HCT116 (cell line): ENCODE data around the gene ARHGAP10. TPM values are rescaled to one million over a fixed set of nuclear protein-coding genes. Genes with fewer than 3 reads are reported as not detected.

ENCODE experiments used
- ATAC-seq: fragments of 200-7000 bp; cut with Tn5 transposase; 2 replicates; pipeline ENCODE4 v1.9.1; 2020; ENCODE audit warnings: mild to moderate bottlenecking, moderate library complexity
- BruUV-seq: library from RNA; stranded (reverse); fragments of 400-500 nt; replicated peaks from 2 replicates; lab custom pipeline; 2021; lab: Mats Ljungman, UMichigan
- CTCF ChIA-PET: fragments of 300-600 bp; sonication (Branson Sonifier 250); formaldehyde crosslinking; loops from one replicate; lab custom pipeline; 2021; ENCODE audit warnings: antibody characterized with exemption; lab: Charles Lee
- POLR2A ChIA-PET: fragments of 300-600, 350-600 bp; sonication (Branson Sonifier 250); formaldehyde crosslinking; loops from one replicate; lab custom pipeline; 2021; ENCODE audit warnings: antibody characterized with exemption; lab: Charles Lee
- RAD21 ChIA-PET, 2 experiments: fragments of 300-600 bp; sonication (Branson Sonifier 250); formaldehyde crosslinking; loops; one replicate each; lab custom pipeline; 2023; ENCODE audit warnings: low total read pairs in 2 of 2; ENCODE audit not compliant: uncharacterized antibody in 2 of 2, unreplicated experiment in 2 of 2, low non-redundant PET in 1 of 2; lab: Charles Lee
- DNase-seq: peaks from one replicate; pipeline ENCODE4 v3.0.0-alpha.2; 2010; ENCODE audit warnings: low read depth, low spot score
- H2AFZ ChIP-seq: fragments of 200-600 bp; shearing (Covaris generic), sonication (generic); 2 replicates; pipeline ENCODE4 v1.6.1; 2017; ENCODE audit warnings: low read depth, mixed run types, mixed read lengths, antibody characterized with exemption, low read length; ENCODE audit not compliant: poor library complexity, severe bottlenecking
- H3K27ac ChIP-seq: 2 replicates; pipeline ENCODE4 v1.5.1; 2012; ENCODE audit warnings: low read depth, low read length
- H3K27me3 ChIP-seq: fragments of 200-600 bp; sonication (generic); 2 replicates; pipeline ENCODE4 v1.6.1; 2016; ENCODE audit warnings: mixed run types, low read length, mixed read lengths; ENCODE audit not compliant: insufficient read depth
- H3K36me3 ChIP-seq, 2 experiments: fragments of 200-500 bp in 1 of 2; fragments of 200-600 bp in 1 of 2; sonication (Bioruptor generic) in 1 of 2; sonication (generic) in 1 of 2; 2 replicates each; pipeline versions ENCODE4 v1.5.1 to v1.6.1; 2014 to 2016; ENCODE audit warnings: low read length in 2 of 2, inconsistent platforms in 1 of 2, mixed read lengths in 1 of 2, mixed run types in 1 of 2; ENCODE audit not compliant: insufficient read depth in 2 of 2, control insufficient read depth in 1 of 2
- H3K4me1 ChIP-seq, 2 experiments: fragments of 200-600 bp in 1 of 2; sonication (generic) in 1 of 2; 2 replicates each; pipeline versions ENCODE4 v1.5.1 to v1.6.1; 2012 to 2017; ENCODE audit warnings: low read length in 2 of 2, inconsistent platforms in 1 of 2, mild to moderate bottlenecking in 1 of 2, mixed read lengths in 1 of 2, mixed run types in 1 of 2, moderate library complexity in 1 of 2; ENCODE audit not compliant: insufficient read depth in 2 of 2, control insufficient read depth in 1 of 2
- H3K4me2 ChIP-seq: fragments of 200-600 bp; sonication (generic); 2 replicates; pipeline ENCODE4 v1.6.1; 2017; ENCODE audit warnings: mixed run types, low read length, mixed read lengths
- H3K4me3 ChIP-seq, 2 experiments: fragments of 200-600 bp in 1 of 2; sonication (generic) in 1 of 2; replicated peaks in 1 of 2; 2 replicates each; pipeline ENCODE4 v1.5.1; 2011 to 2016; ENCODE audit warnings: low read length in 2 of 2, control low read depth in 1 of 2, low read depth in 1 of 2, mild to moderate bottlenecking in 1 of 2, mixed read lengths in 1 of 2, mixed run types in 1 of 2
- H3K79me2 ChIP-seq: fragments of 200-600 bp; sonication (generic); 2 replicates; pipeline ENCODE4 v1.6.1; 2017; ENCODE audit warnings: mild to moderate bottlenecking, mixed run types, low read length, moderate library complexity, mixed read lengths; ENCODE audit not compliant: insufficient read depth
- H3K9ac ChIP-seq: fragments of 200-600 bp; sonication (generic); 2 replicates; pipeline ENCODE4 v1.6.1; 2016; ENCODE audit warnings: low read length, mixed read lengths
- H3K9me2 ChIP-seq: fragments of 200-600 bp; sonication (generic), shearing (Covaris generic); 2 replicates; pipeline ENCODE4 v1.6.1; 2017; ENCODE audit warnings: mixed run types, mild to moderate bottlenecking, moderate library complexity; ENCODE audit not compliant: insufficient read depth
- H3K9me3 ChIP-seq, 2 experiments: fragments of 200-500 bp in 1 of 2; fragments of 200-600 bp in 1 of 2; sonication (Bioruptor generic) in 1 of 2; sonication (generic) in 1 of 2; 2 replicates each; pipeline ENCODE4 v1.6.1; 2014 to 2017; ENCODE audit warnings: low read length in 2 of 2, mixed read lengths in 2 of 2, inconsistent platforms in 1 of 2, low read depth in 1 of 2, mild to moderate bottlenecking in 1 of 2, mixed run types in 1 of 2, moderate library complexity in 1 of 2; ENCODE audit not compliant: control insufficient read depth in 1 of 2, insufficient read depth in 1 of 2
- H4K20me1 ChIP-seq: fragments of 200-600 bp; sonication (generic), shearing (Covaris generic); 2 replicates; pipeline ENCODE4 v1.6.1; 2017; ENCODE audit warnings: mixed run types, mild to moderate bottlenecking, moderate library complexity; ENCODE audit not compliant: insufficient read depth
- ATF3 ChIP-seq: IDR thresholded peaks from 2 replicates; pipeline ENCODE4 v1.6.1; 2012
- EGR1 ChIP-seq: IDR thresholded peaks from 2 replicates; pipeline ENCODE4 v1.6.1; 2012; ENCODE audit warnings: low read depth
- EZH2 ChIP-seq: fragments of 200-600 bp; sonication (generic); IDR thresholded peaks from 2 replicates; pipeline ENCODE4 v1.6.1; 2017; ENCODE audit warnings: antibody characterized with exemption, mixed run types
- FOSL1 ChIP-seq: IDR thresholded peaks from 2 replicates; pipeline ENCODE4 v1.6.1; 2012; ENCODE audit warnings: low read depth
- JUND ChIP-seq: IDR thresholded peaks from 2 replicates; pipeline ENCODE4 v1.6.1; 2012
- POLR2A ChIP-seq: IDR thresholded peaks from 2 replicates; pipeline ENCODE4 v1.7.0; 2011; ENCODE audit warnings: borderline replicate concordance; ENCODE audit not compliant: insufficient read depth, insufficient read length; ENCODE audit errors: extremely low read depth
- POLR2AphosphoS5 ChIP-seq: IDR thresholded peaks from 2 replicates; pipeline ENCODE4 v1.6.1; 2011; ENCODE audit warnings: mild to moderate bottlenecking, low read depth, low read length, moderate library complexity
- SIN3A ChIP-seq: IDR thresholded peaks from 2 replicates; pipeline ENCODE4 v1.6.1; 2012; ENCODE audit warnings: low read depth
- SP1 ChIP-seq: IDR thresholded peaks from 2 replicates; pipeline ENCODE4 v1.6.1; 2012; ENCODE audit warnings: low read depth
- ZFX ChIP-seq: fragments of 450-650 bp; IDR thresholded peaks from 2 replicates; pipeline ENCODE4 v1.6.1; 2017
- intact Hi-C: fragments of 100-400 bp; cut with micrococcal nuclease; formaldehyde crosslinking; loops from 2 replicates; pipeline ENCODE4 v1.10.0; 2022
- total RNA-seq: library from RNA; stranded (reverse); gene quantifications from one replicate; pipeline ENCODE4 v1.2.1, GENCODE V29; 2021; ENCODE audit not compliant: unreplicated experiment
- TF ChIP-seq, protein P1 (sequence below): IDR thresholded peaks from 2 replicates; pipeline ENCODE4 v1.6.1; 2012
- TF ChIP-seq, protein P2 (sequence below): IDR thresholded peaks from 2 replicates; pipeline ENCODE4 v1.6.1; 2012; ENCODE audit warnings: low read depth

Gene ARHGAP10
- total RNA-seq, 1 experiment from 2014 or later: 24.7 TPM

- Histone ChIP-seq H3K79me2 (no peaks in the 10 kb centered on the region), H3K9me2 (no peaks in the 10 kb centered on the region), H4K20me1 (0 out of 2 replicates have a peak, but pooled peaks cover 3% of the 10 kb centered on the region), H3K9me3 (no peaks in the 10 kb centered on the region), H3K9ac (no peak overlapping the region), H3K4me1 (no peaks in the 10 kb centered on the region), H3K27ac (no peak overlapping the region), H3K27me3 (no peaks in the 10 kb centered on the region), H2AFZ (no peak overlapping the region), H3K4me3 (no peak overlapping the region), H3K36me3 (no peaks in the 10 kb centered on the region), H3K4me2 (no peak overlapping the region)
- POLR2A ChIA-PET: no interaction called here
- RAD21 ChIA-PET: no interaction called here
- TF ChIP-seq, protein P1, sequence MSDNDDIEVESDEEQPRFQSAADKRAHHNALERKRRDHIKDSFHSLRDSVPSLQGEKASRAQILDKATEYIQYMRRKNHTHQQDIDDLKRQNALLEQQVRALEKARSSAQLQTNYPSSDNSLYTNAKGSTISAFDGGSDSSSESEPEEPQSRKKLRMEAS: no peak
- TF ChIP-seq ZFX: no peak
- TF ChIP-seq, protein P2, sequence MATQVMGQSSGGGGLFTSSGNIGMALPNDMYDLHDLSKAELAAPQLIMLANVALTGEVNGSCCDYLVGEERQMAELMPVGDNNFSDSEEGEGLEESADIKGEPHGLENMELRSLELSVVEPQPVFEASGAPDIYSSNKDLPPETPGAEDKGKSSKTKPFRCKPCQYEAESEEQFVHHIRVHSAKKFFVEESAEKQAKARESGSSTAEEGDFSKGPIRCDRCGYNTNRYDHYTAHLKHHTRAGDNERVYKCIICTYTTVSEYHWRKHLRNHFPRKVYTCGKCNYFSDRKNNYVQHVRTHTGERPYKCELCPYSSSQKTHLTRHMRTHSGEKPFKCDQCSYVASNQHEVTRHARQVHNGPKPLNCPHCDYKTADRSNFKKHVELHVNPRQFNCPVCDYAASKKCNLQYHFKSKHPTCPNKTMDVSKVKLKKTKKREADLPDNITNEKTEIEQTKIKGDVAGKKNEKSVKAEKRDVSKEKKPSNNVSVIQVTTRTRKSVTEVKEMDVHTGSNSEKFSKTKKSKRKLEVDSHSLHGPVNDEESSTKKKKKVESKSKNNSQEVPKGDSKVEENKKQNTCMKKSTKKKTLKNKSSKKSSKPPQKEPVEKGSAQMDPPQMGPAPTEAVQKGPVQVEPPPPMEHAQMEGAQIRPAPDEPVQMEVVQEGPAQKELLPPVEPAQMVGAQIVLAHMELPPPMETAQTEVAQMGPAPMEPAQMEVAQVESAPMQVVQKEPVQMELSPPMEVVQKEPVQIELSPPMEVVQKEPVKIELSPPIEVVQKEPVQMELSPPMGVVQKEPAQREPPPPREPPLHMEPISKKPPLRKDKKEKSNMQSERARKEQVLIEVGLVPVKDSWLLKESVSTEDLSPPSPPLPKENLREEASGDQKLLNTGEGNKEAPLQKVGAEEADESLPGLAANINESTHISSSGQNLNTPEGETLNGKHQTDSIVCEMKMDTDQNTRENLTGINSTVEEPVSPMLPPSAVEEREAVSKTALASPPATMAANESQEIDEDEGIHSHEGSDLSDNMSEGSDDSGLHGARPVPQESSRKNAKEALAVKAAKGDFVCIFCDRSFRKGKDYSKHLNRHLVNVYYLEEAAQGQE: no peak
- no peak for TF ChIP-seq JUND
- no peak for TF ChIP-seq EGR1
- no peak for TF ChIP-seq ATF3
- no peak for TF ChIP-seq SIN3A
- TF ChIP-seq POLR2A: no peak
- no peak for TF ChIP-seq FOSL1
- no peak for TF ChIP-seq EZH2
- no peak for TF ChIP-seq POLR2AphosphoS5
- no peak for TF ChIP-seq SP1
- DNase-seq: no peak
- BruUV-seq: no TSS peak
- no peak for ATAC-seq
- intact Hi-C loops: no loop called here
- CTCF ChIA-PET: no interaction called here
Measured at GRCh38 chr4:148112231-148112982, 380.5 kb downstream of the ARHGAP10 start.
